Memory B cell (primary cell): Measurements from ENCODE around the gene NCF4.

Source experiments
- ATAC-seq: fragments of 150-1000 bp; cut with Tn5 transposase; 2 replicates; pipeline ENCODE4 v1.10.0; 2021; ENCODE audit warnings: low read depth, mild to moderate bottlenecking, moderate library complexity
- DNase-seq, 2 donors: peaks; one replicate each; pipeline ENCODE4 v3.0.0; 2022; ENCODE audit warnings: low spot score in 2 of 2
- H3K27ac Mint-ChIP-seq: one replicate; pipeline ENCODE4 v1.8.0; 2022; ENCODE audit warnings: mild to moderate bottlenecking, moderate library complexity, mixed read lengths
- H3K27me3 Mint-ChIP-seq: one replicate; pipeline ENCODE4 v1.8.0; 2022; ENCODE audit warnings: mixed read lengths
- H3K36me3 Mint-ChIP-seq: one replicate; pipeline ENCODE4 v1.8.0; 2022; ENCODE audit warnings: mild to moderate bottlenecking, mixed read lengths
- H3K4me1 Mint-ChIP-seq: one replicate; pipeline ENCODE4 v1.8.0; 2022; ENCODE audit warnings: mixed read lengths
- H3K4me3 Mint-ChIP-seq: one replicate; pipeline ENCODE4 v1.8.0; 2022; ENCODE audit warnings: mild to moderate bottlenecking, moderate library complexity, mixed read lengths
- H3K9me3 Mint-ChIP-seq: one replicate; pipeline ENCODE4 v1.8.0; 2022; ENCODE audit warnings: mixed read lengths

The NCF4 gene

GRCh38 chr22:36865346-36865745, 4.5 kb downstream of the NCF4 start:
- Mint-ChIP-seq H3K27ac (peak overlapping the region; percentile 45), H3K36me3 (peaks cover 38% of the 10 kb centered on the region), H3K9me3 (no peaks in the 10 kb centered on the region), H3K4me1 (peaks cover 42% of the 10 kb centered on the region), H3K27me3 (no peaks in the 10 kb centered on the region), H3K4me3 (no peak overlapping the region)
- DNase-seq (no peak), ATAC-seq (no peak)

- DNase-seq = no peak
- ATAC-seq = no peak
- H3K36me3 Mint-ChIP-seq = peaks cover 54% of the 10 kb centered on the region
- no peak overlapping the region for H3K27ac Mint-ChIP-seq
- no peaks in the 10 kb centered on the region for H3K9me3 Mint-ChIP-seq
- no peaks in the 10 kb centered on the region for H3K27me3 Mint-ChIP-seq
- H3K4me3 Mint-ChIP-seq = no peak overlapping the region
- peaks cover 31% of the 10 kb centered on the region for H3K4me1 Mint-ChIP-seq
Measured at GRCh38 chr22:36867695-36868094, 6.9 kb downstream of the NCF4 start.

DNA sequence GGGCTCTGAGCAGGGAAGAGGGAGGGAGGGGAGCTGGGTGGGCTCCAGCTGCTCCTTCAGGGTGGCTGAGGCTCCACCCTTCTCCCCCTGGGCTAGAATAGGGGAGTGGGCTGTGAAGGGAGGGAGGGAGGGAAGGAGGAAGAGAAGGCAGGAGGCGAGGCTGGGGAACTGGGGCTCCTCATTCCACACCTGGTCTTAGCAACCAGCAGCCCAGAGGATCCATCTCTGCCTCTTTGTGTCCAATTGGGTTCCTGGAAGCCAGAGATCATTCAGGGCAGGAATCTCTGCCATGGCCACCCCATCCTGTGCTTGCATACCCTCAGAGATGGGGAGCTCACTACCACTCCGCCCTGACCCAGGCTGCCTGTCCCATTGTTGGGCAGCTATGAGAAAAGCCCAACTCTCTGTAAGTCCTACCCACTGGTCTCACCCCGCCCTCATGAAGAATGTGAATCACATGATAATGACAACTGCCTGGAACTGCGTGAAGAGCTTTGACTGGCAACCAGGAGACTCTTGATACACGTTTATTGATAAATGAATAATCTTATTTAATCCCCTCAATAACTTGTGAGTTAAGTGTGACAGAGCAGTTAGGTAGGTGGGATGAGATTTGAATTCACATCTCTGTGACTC, 7.9 kb downstream of the NCF4 start:
- Mint-ChIP-seq H3K4me3 (no peak overlapping the region), H3K36me3 (peaks cover 62% of the 10 kb centered on the region), H3K27ac (no peak overlapping the region), H3K9me3 (no peaks in the 10 kb centered on the region), H3K4me1 (peaks cover 34% of the 10 kb centered on the region), H3K27me3 (no peaks in the 10 kb centered on the region)
- ATAC-seq = no peak
- no peak for DNase-seq

GRCh38 chr22:36870250-36870649, 9.4 kb downstream of the NCF4 start:
- Mint-ChIP-seq H3K27me3 (no peaks in the 10 kb centered on the region), H3K27ac (no peak overlapping the region), H3K36me3 (peaks cover 56% of the 10 kb centered on the region), H3K9me3 (no peaks in the 10 kb centered on the region), H3K4me1 (peaks cover 24% of the 10 kb centered on the region), H3K4me3 (no peak overlapping the region)
- DNase-seq (no peak), ATAC-seq (no peak)

DNA sequence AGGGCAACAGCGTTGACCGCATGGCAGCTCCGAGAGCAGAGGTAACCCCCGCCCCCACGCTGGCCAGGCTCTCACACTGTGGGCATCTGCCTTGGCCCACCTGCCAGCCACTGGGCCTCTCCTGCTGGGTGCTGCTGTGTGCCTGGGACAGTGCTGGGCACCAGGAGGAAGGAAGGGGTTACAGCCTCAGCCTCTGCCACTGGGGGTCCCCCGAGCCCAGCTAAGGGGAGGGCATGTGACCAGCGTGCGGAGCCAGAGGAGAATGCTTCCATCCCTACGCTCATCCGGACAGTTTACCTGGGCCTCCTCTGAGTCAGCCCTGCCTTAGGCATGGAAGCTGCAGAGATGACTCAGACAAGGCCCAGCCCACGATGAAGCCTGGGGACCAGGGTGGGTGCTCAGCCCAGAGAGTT, 10.9 kb downstream of the NCF4 start:
- Mint-ChIP-seq H3K36me3 (peaks cover 51% of the 10 kb centered on the region), H3K27me3 (no peaks in the 10 kb centered on the region), H3K27ac (no peak overlapping the region), H3K9me3 (no peaks in the 10 kb centered on the region), H3K4me1 (peaks cover 18% of the 10 kb centered on the region), H3K4me3 (no peak overlapping the region)
- ATAC-seq = no peak
- no peak for DNase-seq

DNA sequence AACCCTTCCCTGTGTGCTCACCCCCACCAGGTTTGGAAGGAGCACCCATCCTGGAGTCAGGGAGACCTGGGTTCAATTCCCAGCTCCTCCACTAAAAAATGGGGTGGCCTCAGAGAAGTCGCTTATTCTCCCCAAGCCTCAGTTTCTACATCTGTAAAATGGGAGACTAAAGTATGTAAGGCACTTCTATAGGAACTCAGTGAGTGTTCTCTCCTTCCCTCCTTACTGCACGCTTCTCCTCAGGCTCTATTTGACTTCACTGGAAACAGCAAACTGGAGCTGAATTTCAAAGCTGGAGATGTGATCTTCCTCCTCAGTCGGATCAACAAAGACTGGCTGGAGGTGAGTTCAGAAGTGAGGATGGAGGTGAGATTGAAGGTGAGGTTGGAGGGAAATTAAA, 11.3 kb downstream of the NCF4 start:
- H3K36me3 Mint-ChIP-seq = peaks cover 51% of the 10 kb centered on the region
- H3K27ac Mint-ChIP-seq = peak overlapping the region; percentile 65
- H3K9me3 Mint-ChIP-seq = no peaks in the 10 kb centered on the region
- no peaks in the 10 kb centered on the region for H3K27me3 Mint-ChIP-seq
- peaks cover 14% of the 10 kb centered on the region for H3K4me1 Mint-ChIP-seq
- DNase-seq (no peak), ATAC-seq (no peak)
- no peak overlapping the region for H3K4me3 Mint-ChIP-seq

DNA sequence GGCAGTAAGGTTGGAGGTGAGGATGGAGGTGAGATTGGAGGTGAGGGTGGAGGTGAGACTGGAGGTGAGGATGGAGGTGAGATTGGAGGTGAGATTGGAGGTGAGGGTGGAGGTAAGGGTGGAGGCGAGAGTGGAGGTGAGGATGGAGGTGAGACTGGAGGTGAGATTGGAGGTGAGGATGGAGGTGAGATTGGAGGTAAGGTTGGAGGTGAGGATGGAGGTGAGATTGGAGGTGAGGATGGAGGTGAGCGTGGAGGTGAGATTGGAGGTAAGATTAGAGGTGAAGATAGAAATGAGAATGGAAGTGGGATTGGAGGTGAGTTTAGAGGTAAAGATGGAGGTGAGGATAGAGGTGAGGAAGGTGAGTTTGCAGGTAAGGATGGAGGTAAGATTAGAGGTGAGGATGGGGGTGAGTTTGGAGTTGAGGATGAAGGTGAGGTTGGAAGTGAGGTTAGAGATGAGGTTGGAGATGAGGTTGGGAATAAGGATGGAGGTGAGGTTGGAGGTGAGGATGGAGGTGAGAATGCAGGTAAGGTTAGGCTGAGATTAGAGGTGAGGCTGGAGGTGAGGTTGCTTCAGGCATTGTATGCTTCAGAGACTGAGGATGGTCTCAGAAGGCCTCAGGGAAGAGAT, 12.2 kb downstream of the NCF4 start:
- no peaks in the 10 kb centered on the region for H3K27me3 Mint-ChIP-seq
- DNase-seq (no peak), ATAC-seq (no peak)
- H3K9me3 Mint-ChIP-seq = no peaks in the 10 kb centered on the region
- peaks cover 54% of the 10 kb centered on the region for H3K36me3 Mint-ChIP-seq
- peaks cover 14% of the 10 kb centered on the region for H3K4me1 Mint-ChIP-seq
- H3K4me3 Mint-ChIP-seq = no peak overlapping the region
- H3K27ac Mint-ChIP-seq = peak overlapping the region; percentile 65

GRCh38 chr22:36873614-36874308, 13.0 kb downstream of the NCF4 start:
- no peaks in the 10 kb centered on the region for H3K9me3 Mint-ChIP-seq
- ATAC-seq (peak; percentile 57), DNase-seq (no peak)

GRCh38 chr22:36874309-36874696, 13.5 kb downstream of the NCF4 start:
- peaks cover 11% of the 10 kb centered on the region for H3K4me1 Mint-ChIP-seq
- H3K27ac Mint-ChIP-seq = peak overlapping the region; percentile 65
- no peaks in the 10 kb centered on the region for H3K27me3 Mint-ChIP-seq
- H3K36me3 Mint-ChIP-seq = peaks cover 60% of the 10 kb centered on the region
- ATAC-seq (no peak), DNase-seq (no peak)
- no peaks in the 10 kb centered on the region for H3K9me3 Mint-ChIP-seq
- no peak overlapping the region for H3K4me3 Mint-ChIP-seq

More at GRCh38 chr22:36873614-36874308, 13.0 kb downstream of the NCF4 start:
- Mint-ChIP-seq H3K4me3 (no peak overlapping the region), H3K27ac (peak overlapping the region; percentile 65), H3K27me3 (no peaks in the 10 kb centered on the region), H3K36me3 (peaks cover 56% of the 10 kb centered on the region), H3K4me1 (peaks cover 11% of the 10 kb centered on the region)

GRCh38 chr22:36874736-36875135, 13.9 kb downstream of the NCF4 start:
- Mint-ChIP-seq H3K4me1 (peaks cover 11% of the 10 kb centered on the region), H3K4me3 (no peak overlapping the region), H3K36me3 (peaks cover 60% of the 10 kb centered on the region), H3K27me3 (no peaks in the 10 kb centered on the region), H3K9me3 (no peaks in the 10 kb centered on the region), H3K27ac (no peak overlapping the region)
- no peak for DNase-seq
- ATAC-seq = no peak

DNA sequence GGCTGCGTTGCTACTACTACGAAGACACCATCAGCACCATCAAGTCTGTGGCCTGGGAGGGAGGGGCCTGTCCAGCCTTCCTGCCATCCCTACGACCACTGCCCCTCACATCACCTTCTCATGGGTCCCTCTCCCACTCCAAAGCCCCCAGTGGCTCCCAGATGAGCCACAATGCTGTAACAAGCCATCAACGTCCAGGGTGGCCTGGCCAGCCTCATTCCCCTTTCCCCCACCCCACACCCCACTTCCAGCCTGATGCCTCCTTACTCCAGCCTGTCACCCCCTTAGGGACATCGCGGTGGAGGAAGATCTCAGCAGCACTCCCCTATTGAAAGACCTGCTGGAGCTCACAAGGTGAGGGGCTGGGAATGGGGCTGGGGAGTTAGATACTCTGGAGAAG, 14.9 kb downstream of the NCF4 start:
- H3K27ac Mint-ChIP-seq = no peak overlapping the region
- H3K9me3 Mint-ChIP-seq = peaks cover 3% of the 10 kb centered on the region
- peaks cover 57% of the 10 kb centered on the region for H3K36me3 Mint-ChIP-seq
- ATAC-seq (no peak), DNase-seq (no peak)
- H3K4me3 Mint-ChIP-seq = no peak overlapping the region
- peaks cover 11% of the 10 kb centered on the region for H3K4me1 Mint-ChIP-seq
- H3K27me3 Mint-ChIP-seq = no peaks in the 10 kb centered on the region

- Mint-ChIP-seq H3K9me3 (peaks cover 10% of the 10 kb centered on the region), H3K4me1 (no peaks in the 10 kb centered on the region), H3K4me3 (no peak overlapping the region), H3K27me3 (no peaks in the 10 kb centered on the region), H3K36me3 (peaks cover 36% of the 10 kb centered on the region), H3K27ac (no peak overlapping the region)
- DNase-seq (no peak), ATAC-seq (no peak)
Measured at GRCh38 chr22:36879775-36880174, 19.0 kb downstream of the NCF4 start.

GRCh38 chr22:36881504-36882245, 20.9 kb downstream of the NCF4 start:
- ATAC-seq = no peak
- H3K4me1 Mint-ChIP-seq = peaks cover 3% of the 10 kb centered on the region
- no peaks in the 10 kb centered on the region for H3K27me3 Mint-ChIP-seq
- H3K9me3 Mint-ChIP-seq = peaks cover 10% of the 10 kb centered on the region
- H3K36me3 Mint-ChIP-seq = peaks cover 26% of the 10 kb centered on the region
- DNase-seq = no peak
- H3K4me3 Mint-ChIP-seq = no peak overlapping the region
- H3K27ac Mint-ChIP-seq = no peak overlapping the region
